Subcutaneous adipose tissue (tissue), 4 donors: ENCODE results near the gene PLXDC2. TPM values are rescaled to one million over a fixed set of nuclear protein-coding genes. Genes with fewer than 3 reads are reported as not detected.

ENCODE experiments used
- total RNA-seq, 4 donors: library from RNA; depleted of rRNA; stranded (reverse); fragments of >200 nt; gene quantifications; one replicate each; pipeline ENCODE4 v1.1.0, GENCODE V29; 2016
- TF ChIP-seq, protein P1 (sequence below): fragments of 450-650 bp; IDR thresholded peaks from one replicate; pipeline ENCODE4 v1.5.1; 2016; ENCODE audit warnings: low read depth, mild to moderate bottlenecking, control low read depth, antibody characterized with exemption, moderate library complexity

Gene PLXDC2
- total RNA-seq, 4 donors from 2014 or later: 47.7 to 117 (median 84.3) TPM

DNA sequence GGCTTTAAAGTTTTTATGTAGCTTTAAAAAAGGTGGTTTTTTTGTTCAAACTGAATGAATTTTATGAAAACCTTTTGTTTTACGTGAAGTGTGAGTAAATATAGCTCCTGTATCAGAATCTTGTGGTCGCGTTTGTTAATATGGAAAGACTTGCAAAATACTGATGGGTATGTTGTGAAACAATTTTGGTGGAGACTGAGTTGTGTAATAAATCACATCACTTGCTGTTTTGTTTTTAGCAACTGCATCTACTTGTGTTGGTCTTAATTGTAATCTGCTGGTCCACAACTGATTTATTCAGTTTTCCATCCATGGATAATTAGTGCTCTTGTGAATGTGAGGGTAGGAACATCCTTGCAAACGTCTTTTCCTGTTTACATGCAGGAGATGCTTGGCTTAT is 10.5 kb downstream of the PLXDC2 start:
- TF ChIP-seq, protein P1, sequence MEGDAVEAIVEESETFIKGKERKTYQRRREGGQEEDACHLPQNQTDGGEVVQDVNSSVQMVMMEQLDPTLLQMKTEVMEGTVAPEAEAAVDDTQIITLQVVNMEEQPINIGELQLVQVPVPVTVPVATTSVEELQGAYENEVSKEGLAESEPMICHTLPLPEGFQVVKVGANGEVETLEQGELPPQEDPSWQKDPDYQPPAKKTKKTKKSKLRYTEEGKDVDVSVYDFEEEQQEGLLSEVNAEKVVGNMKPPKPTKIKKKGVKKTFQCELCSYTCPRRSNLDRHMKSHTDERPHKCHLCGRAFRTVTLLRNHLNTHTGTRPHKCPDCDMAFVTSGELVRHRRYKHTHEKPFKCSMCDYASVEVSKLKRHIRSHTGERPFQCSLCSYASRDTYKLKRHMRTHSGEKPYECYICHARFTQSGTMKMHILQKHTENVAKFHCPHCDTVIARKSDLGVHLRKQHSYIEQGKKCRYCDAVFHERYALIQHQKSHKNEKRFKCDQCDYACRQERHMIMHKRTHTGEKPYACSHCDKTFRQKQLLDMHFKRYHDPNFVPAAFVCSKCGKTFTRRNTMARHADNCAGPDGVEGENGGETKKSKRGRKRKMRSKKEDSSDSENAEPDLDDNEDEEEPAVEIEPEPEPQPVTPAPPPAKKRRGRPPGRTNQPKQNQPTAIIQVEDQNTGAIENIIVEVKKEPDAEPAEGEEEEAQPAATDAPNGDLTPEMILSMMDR: no peak

DNA sequence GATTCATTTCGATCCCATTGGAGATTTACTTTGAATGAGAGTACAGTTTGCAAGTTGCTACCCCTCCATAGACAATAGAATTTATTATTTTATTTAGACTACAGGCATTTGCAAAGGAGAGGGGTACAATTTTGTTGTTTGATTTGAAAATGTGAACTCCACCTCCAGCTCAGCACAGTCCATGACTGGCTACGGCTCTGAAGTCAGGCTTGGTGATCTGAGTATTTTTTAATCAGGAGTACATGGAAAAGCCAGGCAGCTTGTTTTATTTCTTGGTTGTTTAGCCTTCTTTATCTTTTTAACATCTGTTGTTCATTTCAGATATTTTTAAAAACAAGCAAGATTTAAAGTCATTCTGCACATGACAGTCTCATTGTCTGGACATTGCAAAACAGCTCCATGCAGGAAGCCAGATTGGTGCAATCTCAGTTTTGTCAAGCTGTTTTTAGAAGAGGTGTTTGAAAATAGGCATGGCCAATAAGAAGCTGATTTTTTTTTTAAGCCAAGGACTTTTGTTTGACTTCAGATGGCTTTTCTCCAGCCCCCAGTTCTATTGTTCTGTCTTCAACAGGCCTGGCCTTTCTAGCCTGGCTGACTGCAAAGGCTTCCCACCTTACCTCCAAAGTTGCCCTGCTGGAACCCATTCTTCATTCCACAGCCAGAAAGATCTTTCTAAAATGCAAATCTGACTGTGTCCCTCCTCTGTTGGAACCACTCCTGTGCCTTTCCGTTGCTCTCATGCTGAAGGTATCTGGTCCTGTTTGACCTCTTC is 12.2 kb downstream of the PLXDC2 start:
- TF ChIP-seq, protein P1: no peak

DNA sequence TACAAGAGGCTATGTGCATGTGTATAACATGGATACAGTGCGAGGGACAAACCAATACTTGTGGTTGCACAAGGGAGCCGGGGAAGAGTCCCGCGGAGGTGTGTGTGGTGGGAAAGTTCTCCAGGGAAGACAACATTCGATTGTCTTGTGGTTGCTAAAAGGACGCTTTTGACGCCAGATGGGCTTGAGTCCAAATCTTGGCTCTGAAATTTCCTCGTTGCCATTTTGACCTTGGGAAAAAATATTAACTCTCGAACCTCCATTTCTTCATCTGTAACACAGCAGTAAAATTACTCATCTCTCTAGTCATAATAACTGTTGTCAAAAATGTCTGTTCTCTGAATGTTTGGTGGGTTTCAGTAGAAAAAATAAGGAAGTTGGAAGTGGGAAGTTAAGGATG is 16.5 kb downstream of the PLXDC2 start:
- TF ChIP-seq, protein P1: no peak

DNA sequence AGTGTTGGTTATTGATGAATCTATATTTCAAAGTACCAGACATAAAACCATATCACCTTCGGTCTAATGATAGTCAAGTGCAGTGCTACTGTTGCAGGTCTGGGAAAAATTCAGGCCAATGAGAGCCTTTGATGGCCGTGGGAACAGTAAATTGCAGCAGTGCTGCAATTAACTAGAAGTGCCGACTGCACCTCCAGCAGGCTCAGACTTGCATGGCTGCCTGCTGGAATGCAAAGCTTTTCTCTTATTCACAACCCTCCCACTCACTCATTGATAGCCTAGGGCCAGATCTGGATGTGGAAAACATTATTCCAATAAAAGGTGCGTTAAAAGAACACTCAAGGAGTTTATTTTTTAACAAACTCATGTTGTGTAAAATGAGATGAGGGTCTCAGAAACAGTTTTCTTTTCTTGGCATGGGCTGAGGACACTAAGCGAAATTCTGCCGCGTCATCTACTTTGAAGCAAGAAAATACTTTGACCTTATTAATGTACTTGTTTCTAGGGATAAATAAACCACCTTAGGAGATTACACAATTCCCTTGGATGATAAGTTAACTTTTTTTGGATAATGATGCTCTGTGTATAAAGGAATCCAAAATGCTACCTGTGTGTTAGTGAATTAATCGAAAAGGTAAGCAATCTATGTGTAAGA is 17.1 kb downstream of the PLXDC2 start:
- TF ChIP-seq, protein P1: no peak

DNA sequence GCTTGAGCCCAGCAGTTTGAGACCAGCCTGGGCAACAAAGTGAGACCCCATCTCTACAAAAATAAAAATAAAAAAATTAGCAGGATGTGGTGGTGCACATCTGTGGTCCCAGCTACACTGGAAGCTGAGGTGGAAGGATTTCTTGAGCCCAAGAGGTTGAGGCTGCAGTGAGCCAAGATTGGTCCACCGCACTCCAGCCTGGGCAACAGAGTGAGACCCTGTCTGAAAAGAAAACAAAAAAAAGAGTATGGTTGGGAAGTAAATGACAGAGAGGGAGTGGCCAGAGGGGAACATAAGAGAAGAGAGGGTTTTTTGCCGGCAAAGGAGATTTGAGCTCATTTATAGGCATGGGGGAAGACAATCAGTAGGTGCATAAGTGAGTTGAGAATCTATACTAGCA is 19.7 kb downstream of the PLXDC2 start:
- TF ChIP-seq, protein P1: no peak

DNA sequence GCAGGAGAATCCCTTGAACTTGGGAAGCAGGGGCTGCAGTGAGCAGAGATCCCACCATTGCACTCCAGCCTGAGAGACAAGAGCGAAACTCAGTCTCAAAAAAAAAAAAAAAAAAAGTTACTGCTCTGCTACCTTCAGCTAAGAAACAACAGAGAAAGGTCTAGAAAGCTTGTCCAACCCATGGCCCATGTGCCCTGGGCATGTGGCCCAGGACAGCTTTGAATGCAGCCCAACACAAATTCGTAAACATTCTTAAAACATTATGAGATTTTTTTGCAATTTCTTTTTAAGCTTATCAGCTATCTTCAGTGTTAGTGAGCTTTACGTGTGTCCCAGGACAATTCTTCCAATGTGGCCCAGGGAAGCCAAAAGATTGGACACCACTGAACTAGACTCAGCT is 22.9 kb downstream of the PLXDC2 start:
- TF ChIP-seq, protein P1: no peak

DNA sequence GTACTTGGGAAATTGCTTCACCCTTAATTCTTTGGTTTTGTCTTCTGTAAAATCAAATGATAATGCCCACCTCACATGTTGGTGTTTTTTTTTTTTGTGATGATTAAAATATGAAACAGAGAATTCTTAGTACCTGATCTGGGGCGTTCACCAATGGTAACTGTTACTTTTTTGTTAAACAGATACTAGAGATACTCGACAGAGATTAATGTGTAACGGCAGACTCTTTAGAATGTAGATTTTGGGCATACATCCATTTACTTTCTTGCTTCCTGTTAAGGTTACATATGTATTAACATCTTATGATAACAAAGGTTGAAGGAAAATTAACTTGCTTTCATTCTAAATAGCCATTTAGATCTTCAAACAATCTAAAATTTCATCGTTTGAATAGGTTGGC is 23.3 kb downstream of the PLXDC2 start:
- TF ChIP-seq, protein P1: no peak
